ENCODE results near the gene SCAMP2.

The SCAMP2 gene

GRCh38 chr15:74895830-74896229, 22.7 kb upstream of the SCAMP2 start:
- TF ChIP-seq CTCF (IDR thresholded peaks at IDR 0.05): no peak

- no peak for TF ChIP-seq CTCF (IDR thresholded peaks at IDR 0.05)
These were observed 20.5 kb upstream of the SCAMP2 start for GRCh38 chr15:74893627-74894026.

GRCh38 chr15:74892931-74893330, 19.8 kb upstream of the SCAMP2 start:
- no peak for TF ChIP-seq CTCF (IDR thresholded peaks at IDR 0.05)

GRCh38 chr15:74892313-74892712, 19.1 kb upstream of the SCAMP2 start:
- no peak for TF ChIP-seq CTCF (IDR thresholded peaks at IDR 0.05)

GRCh38 chr15:74891469-74891868, 18.3 kb upstream of the SCAMP2 start:
- no peak for TF ChIP-seq CTCF (IDR thresholded peaks at IDR 0.05)

GRCh38 chr15:74890665-74890960, 17.4 kb upstream of the SCAMP2 start:
- no peak for TF ChIP-seq CTCF (IDR thresholded peaks at IDR 0.05)

- no peak for TF ChIP-seq CTCF (IDR thresholded peaks at IDR 0.05)
These were observed 16.9 kb upstream of the SCAMP2 start, which contains the start of gene MPI for GRCh38 chr15:74889883-74890664. MPI (plus strand) TSS chr15:74890042; CDS start chr15:74890074, 32 bp downstream.
